HEK293 (cell line): Measurements from ENCODE around the gene PTPRJ.

Source experiments
- CTCF ChIA-PET: fragments of 350-600 bp; formaldehyde crosslinking; extraction: SDS; loops from one replicate; lab custom pipeline; 2021; ENCODE audit warnings: antibody characterized with exemption; lab: Yijun Ruan, JAX
- POLR2A ChIA-PET: fragments of 300-600 bp; formaldehyde crosslinking; extraction: SDS; loops from one replicate; lab custom pipeline; 2020; ENCODE audit warnings: antibody characterized with exemption, inconsistent platforms; lab: Yijun Ruan, JAX
- H3K27ac ChIP-seq: fragments of 200-500 bp; sonication (Bioruptor generic); 2 replicates; pipeline ENCODE4 v1.5.1; 2014; ENCODE audit warnings: low read depth, low read length, control low read depth, inconsistent platforms; ENCODE audit errors: extremely low read depth
- H3K36me3 ChIP-seq, 2 experiments: fragments of 200-500 bp in 1 of 2; sonication (Bioruptor generic) in 1 of 2; 1 replicate in 1 of 2; 2 replicates in 1 of 2; pipeline ENCODE4 v1.5.1; 2014 to 2017; ENCODE audit warnings: inconsistent platforms in 2 of 2, low read length in 2 of 2; ENCODE audit not compliant: control insufficient read depth in 2 of 2, insufficient read depth in 1 of 2
- H3K4me1 ChIP-seq: fragments of 200-500 bp; sonication (Bioruptor generic); 2 replicates; pipeline ENCODE4 v1.5.1; 2014; ENCODE audit warnings: mild to moderate bottlenecking, low read length, inconsistent platforms; ENCODE audit not compliant: control insufficient read depth, insufficient read depth
- H3K4me3 ChIP-seq: 2 replicates; pipeline ENCODE4 v1.5.1; 2011; ENCODE audit warnings: low read depth, mild to moderate bottlenecking, control low read depth, low read length, moderate library complexity
- H3K9me3 ChIP-seq: fragments of 200-500 bp; sonication (Bioruptor generic); 2 replicates; pipeline ENCODE4 v1.5.1; 2014; ENCODE audit warnings: low read depth, low read length, inconsistent platforms; ENCODE audit not compliant: control insufficient read depth, insufficient read depth
- GLI2 ChIP-seq: fragments of 450-650 bp; formaldehyde crosslinking; IDR thresholded peaks from 2 replicates; pipeline ENCODE4; 2017; ENCODE audit warnings: missing biosample characterization, missing genetic modification characterization, low read depth, borderline replicate concordance
- GLIS1 ChIP-seq: fragments of 450-650 bp; formaldehyde crosslinking; IDR thresholded peaks from 2 replicates; pipeline ENCODE4 v1.5.1; 2016; ENCODE audit warnings: missing biosample characterization, missing genetic modification characterization
- HOXD13 ChIP-seq: sonication (generic); formaldehyde crosslinking; IDR thresholded peaks from 2 replicates; pipeline ENCODE4 v1.8.0; 2022; ENCODE audit warnings: missing genetic modification reagents, borderline replicate concordance
- IKZF3 ChIP-seq: fragments of 450-650 bp; IDR thresholded peaks from 2 replicates; pipeline ENCODE4 v1.5.0; 2018; ENCODE audit warnings: missing biosample characterization, mild to moderate bottlenecking, missing genetic modification characterization, moderate library complexity
- PRDM1 ChIP-seq: fragments of 450-650 bp; formaldehyde crosslinking; IDR thresholded peaks from 2 replicates; pipeline ENCODE4; 2016; ENCODE audit warnings: missing biosample characterization, missing genetic modification characterization
- RBAK ChIP-seq: fragments of 450-650 bp; formaldehyde crosslinking; IDR thresholded peaks from 2 replicates; pipeline ENCODE4 v1.5.1; 2016; ENCODE audit warnings: missing biosample characterization, missing genetic modification characterization
- SETDB1 ChIP-seq: IDR thresholded peaks from one replicate; pipeline ENCODE4 v1.6.1; 2017; ENCODE audit warnings: mild to moderate bottlenecking, low read length, moderate library complexity, mixed read lengths; ENCODE audit not compliant: insufficient read length
- YY2 ChIP-seq: fragments of 450-650 bp; formaldehyde crosslinking; IDR thresholded peaks from 2 replicates; pipeline ENCODE4 v1.5.1; 2016; ENCODE audit warnings: missing biosample characterization, missing genetic modification characterization
- ZBTB8A ChIP-seq: fragments of 450-650 bp; formaldehyde crosslinking; IDR thresholded peaks from 2 replicates; pipeline ENCODE4 v1.5.1; 2016; ENCODE audit warnings: missing biosample characterization, missing genetic modification characterization
- ZNF157 ChIP-seq: fragments of 450-650 bp; formaldehyde crosslinking; IDR thresholded peaks from 2 replicates; pipeline ENCODE4 v1.5.1; 2016; ENCODE audit warnings: missing biosample characterization, missing genetic modification characterization
- ZNF174 ChIP-seq: fragments of 450-650 bp; formaldehyde crosslinking; IDR thresholded peaks from 2 replicates; pipeline ENCODE4 v1.5.0; 2017; ENCODE audit warnings: missing biosample characterization, mild to moderate bottlenecking, missing genetic modification characterization
- ZNF184 ChIP-seq: fragments of 450-650 bp; IDR thresholded peaks from 2 replicates; pipeline ENCODE4 v1.5.1; 2018; ENCODE audit warnings: missing biosample characterization, mild to moderate bottlenecking, missing genetic modification characterization
- ZNF521 ChIP-seq: fragments of 450-650 bp; formaldehyde crosslinking; IDR thresholded peaks from 2 replicates; pipeline ENCODE4 v1.5.1; 2017; ENCODE audit warnings: missing biosample characterization, mild to moderate bottlenecking, missing genetic modification characterization
- ZNF530 ChIP-seq: fragments of 450-650 bp; formaldehyde crosslinking; IDR thresholded peaks from 2 replicates; pipeline ENCODE4 v1.5.1; 2016; ENCODE audit warnings: low read depth, missing biosample characterization, missing genetic modification characterization
- ZNF621 ChIP-seq: fragments of 450-650 bp; formaldehyde crosslinking; IDR thresholded peaks from 2 replicates; pipeline ENCODE4 v1.5.1; 2017; ENCODE audit warnings: missing biosample characterization, missing genetic modification characterization
- ZNF76 ChIP-seq: fragments of 450-650 bp; formaldehyde crosslinking; IDR thresholded peaks from 2 replicates; pipeline ENCODE4; 2016; ENCODE audit warnings: low read depth, missing biosample characterization, missing genetic modification characterization, borderline replicate concordance
- ZNF843 ChIP-seq: fragments of 450-650 bp; formaldehyde crosslinking; IDR thresholded peaks from 2 replicates; pipeline ENCODE4 v1.5.1; 2016; ENCODE audit warnings: missing biosample characterization, missing genetic modification characterization
- ZSCAN16 ChIP-seq: fragments of 450-650 bp; formaldehyde crosslinking; IDR thresholded peaks from 2 replicates; pipeline ENCODE4 v1.5.1; 2016; ENCODE audit warnings: missing biosample characterization, missing genetic modification characterization
- TF ChIP-seq, protein P1 (sequence below): fragments of 450-650 bp; formaldehyde crosslinking; IDR thresholded peaks from 2 replicates; pipeline ENCODE4 v1.5.1; 2016; ENCODE audit warnings: missing biosample characterization, missing genetic modification characterization, low read depth
- TF ChIP-seq, protein P2 (sequence below): fragments of 450-650 bp; formaldehyde crosslinking; IDR thresholded peaks from 2 replicates; pipeline ENCODE4 v1.5.1; 2016; ENCODE audit warnings: missing biosample characterization, missing genetic modification characterization
- TF ChIP-seq, protein P3 (sequence below): fragments of 450-650 bp; formaldehyde crosslinking; IDR thresholded peaks from 2 replicates; pipeline ENCODE4 v1.5.1; 2016; ENCODE audit warnings: missing biosample characterization, missing genetic modification characterization
- TF ChIP-seq, protein P4 (sequence below): fragments of 450-650 bp; formaldehyde crosslinking; IDR thresholded peaks from 2 replicates; pipeline ENCODE4 v1.5.1; 2016; ENCODE audit warnings: missing biosample characterization, missing genetic modification characterization, borderline replicate concordance

Gene PTPRJ

DNA sequence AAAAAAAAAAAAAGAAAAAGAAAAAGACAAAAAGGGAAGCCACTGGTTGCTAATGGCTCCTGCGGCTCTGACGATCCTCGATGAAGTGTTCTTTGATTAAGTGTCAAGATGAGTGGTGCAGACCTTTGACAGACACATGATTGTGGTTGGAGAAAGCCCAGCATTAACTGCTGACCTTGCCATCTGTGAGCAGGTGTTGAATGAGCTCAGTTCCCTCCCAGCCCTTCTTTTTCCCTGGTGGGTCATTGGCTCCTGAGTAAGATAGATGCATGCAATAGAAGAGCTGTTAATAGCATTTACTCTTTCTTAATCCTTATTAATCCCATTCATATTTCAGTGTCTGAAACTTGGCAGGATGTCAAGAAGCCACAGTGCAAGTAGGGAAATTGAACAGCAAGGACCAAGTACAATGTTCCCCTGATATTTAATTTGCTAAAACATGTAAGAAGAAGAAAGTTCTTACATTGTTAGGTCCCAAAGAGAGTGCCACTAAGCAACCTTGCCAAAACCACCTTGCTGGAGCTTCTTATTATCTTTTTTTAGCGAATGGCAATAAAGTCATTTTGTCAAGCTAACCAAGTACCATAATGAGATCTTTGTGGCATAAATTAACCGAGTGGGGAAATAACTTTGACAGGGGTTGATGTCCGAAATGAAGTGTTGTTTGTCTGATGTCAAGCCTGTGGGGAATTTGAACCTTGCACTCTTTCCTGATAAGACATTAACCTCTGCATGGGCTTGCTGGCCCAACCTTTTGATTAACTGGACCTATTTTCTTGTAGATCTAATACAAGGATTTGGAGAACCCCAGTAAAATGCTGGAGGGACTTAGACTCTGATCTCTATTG, 113.7 kb downstream of the PTPRJ start:
- Histone ChIP-seq H3K27ac (no peak overlapping the region; the same call in 1 of the 2 replicates), H3K9me3 (no peaks in the 10 kb centered on the region), H3K36me3 (no peaks in the 10 kb centered on the region), H3K4me3 (no peak overlapping the region), H3K4me1 (peaks cover 12% of the 10 kb centered on the region)
- ChIA-PET POLR2A (no interaction called here), CTCF (interaction anchor here (0.5 to 1.3 kb wide), 2 partner anchors 17 to 30 kb away, joined by 3 to 5 read pairs; no protein-coding TSS in a partner anchor)
- TF ChIP-seq IKZF3 (tag by site-specific recombination): peak; percentile 69
- no peak; the same call in 1 of the 2 replicates for TF ChIP-seq GLI2
- TF ChIP-seq ZNF621 (tag by site-specific recombination): no peak
- TF ChIP-seq, protein P1, sequence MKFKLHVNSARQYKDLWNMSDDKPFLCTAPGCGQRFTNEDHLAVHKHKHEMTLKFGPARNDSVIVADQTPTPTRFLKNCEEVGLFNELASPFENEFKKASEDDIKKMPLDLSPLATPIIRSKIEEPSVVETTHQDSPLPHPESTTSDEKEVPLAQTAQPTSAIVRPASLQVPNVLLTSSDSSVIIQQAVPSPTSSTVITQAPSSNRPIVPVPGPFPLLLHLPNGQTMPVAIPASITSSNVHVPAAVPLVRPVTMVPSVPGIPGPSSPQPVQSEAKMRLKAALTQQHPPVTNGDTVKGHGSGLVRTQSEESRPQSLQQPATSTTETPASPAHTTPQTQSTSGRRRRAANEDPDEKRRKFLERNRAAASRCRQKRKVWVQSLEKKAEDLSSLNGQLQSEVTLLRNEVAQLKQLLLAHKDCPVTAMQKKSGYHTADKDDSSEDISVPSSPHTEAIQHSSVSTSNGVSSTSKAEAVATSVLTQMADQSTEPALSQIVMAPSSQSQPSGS (tag by site-specific recombination): no peak
- TF ChIP-seq ZNF174 (tag by site-specific recombination): no peak
- no peak for TF ChIP-seq ZNF521 (tag by site-specific recombination)
- no peak for TF ChIP-seq YY2 (tag by site-specific recombination)
- no peak for TF ChIP-seq GLIS1 (tag by site-specific recombination)
- TF ChIP-seq, protein P2, sequence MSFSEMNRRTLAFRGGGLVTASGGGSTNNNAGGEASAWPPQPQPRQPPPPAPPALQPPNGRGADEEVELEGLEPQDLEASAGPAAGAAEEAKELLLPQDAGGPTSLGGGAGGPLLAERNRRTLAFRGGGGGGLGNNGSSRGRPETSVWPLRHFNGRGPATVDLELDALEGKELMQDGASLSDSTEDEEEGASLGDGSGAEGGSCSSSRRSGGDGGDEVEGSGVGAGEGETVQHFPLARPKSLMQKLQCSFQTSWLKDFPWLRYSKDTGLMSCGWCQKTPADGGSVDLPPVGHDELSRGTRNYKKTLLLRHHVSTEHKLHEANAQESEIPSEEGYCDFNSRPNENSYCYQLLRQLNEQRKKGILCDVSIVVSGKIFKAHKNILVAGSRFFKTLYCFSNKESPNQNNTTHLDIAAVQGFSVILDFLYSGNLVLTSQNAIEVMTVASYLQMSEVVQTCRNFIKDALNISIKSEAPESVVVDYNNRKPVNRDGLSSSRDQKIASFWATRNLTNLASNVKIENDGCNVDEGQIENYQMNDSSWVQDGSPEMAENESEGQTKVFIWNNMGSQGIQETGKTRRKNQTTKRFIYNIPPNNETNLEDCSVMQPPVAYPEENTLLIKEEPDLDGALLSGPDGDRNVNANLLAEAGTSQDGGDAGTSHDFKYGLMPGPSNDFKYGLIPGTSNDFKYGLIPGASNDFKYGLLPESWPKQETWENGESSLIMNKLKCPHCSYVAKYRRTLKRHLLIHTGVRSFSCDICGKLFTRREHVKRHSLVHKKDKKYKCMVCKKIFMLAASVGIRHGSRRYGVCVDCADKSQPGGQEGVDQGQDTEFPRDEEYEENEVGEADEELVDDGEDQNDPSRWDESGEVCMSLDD: no peak
- no peak for TF ChIP-seq ZBTB8A (tag by site-specific recombination)
- no peak for TF ChIP-seq HOXD13 (CRISPR knock-in tag)
- TF ChIP-seq SETDB1: no peak
- TF ChIP-seq PRDM1 (tag by site-specific recombination): no peak
- peak; percentile 64 for TF ChIP-seq ZNF843 (tag by site-specific recombination)
- TF ChIP-seq ZNF76 (tag by site-specific recombination): no peak
- TF ChIP-seq ZSCAN16 (tag by site-specific recombination): no peak
- 0 out of 2 replicates have a peak, but pooled peaks have one; percentile 18 for TF ChIP-seq ZNF184 (tag by site-specific recombination)
- no peak for TF ChIP-seq RBAK
- TF ChIP-seq, protein P3, sequence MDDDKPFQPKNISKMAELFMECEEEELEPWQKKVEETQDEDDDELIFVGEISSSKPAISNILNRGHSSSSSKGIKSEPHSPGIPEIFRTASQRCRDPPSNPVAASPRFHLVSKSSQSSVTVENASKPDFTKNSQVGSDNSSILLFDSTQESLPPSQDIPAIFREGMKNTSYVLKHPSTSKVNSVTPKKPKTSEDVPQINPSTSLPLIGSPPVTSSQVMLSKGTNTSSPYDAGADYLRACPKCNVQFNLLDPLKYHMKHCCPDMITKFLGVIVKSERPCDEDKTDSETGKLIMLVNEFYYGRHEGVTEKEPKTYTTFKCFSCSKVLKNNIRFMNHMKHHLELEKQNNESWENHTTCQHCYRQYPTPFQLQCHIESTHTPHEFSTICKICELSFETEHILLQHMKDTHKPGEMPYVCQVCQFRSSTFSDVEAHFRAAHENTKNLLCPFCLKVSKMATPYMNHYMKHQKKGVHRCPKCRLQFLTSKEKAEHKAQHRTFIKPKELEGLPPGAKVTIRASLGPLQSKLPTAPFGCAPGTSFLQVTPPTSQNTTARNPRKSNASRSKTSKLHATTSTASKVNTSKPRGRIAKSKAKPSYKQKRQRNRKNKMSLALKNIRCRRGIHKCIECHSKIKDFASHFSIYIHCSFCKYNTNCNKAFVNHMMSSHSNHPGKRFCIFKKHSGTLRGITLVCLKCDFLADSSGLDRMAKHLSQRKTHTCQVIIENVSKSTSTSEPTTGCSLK (tag by site-specific recombination): no peak
- no peak for TF ChIP-seq ZNF157 (tag by site-specific recombination)
- TF ChIP-seq ZNF530 (tag by site-specific recombination): no peak
- TF ChIP-seq, protein P4, sequence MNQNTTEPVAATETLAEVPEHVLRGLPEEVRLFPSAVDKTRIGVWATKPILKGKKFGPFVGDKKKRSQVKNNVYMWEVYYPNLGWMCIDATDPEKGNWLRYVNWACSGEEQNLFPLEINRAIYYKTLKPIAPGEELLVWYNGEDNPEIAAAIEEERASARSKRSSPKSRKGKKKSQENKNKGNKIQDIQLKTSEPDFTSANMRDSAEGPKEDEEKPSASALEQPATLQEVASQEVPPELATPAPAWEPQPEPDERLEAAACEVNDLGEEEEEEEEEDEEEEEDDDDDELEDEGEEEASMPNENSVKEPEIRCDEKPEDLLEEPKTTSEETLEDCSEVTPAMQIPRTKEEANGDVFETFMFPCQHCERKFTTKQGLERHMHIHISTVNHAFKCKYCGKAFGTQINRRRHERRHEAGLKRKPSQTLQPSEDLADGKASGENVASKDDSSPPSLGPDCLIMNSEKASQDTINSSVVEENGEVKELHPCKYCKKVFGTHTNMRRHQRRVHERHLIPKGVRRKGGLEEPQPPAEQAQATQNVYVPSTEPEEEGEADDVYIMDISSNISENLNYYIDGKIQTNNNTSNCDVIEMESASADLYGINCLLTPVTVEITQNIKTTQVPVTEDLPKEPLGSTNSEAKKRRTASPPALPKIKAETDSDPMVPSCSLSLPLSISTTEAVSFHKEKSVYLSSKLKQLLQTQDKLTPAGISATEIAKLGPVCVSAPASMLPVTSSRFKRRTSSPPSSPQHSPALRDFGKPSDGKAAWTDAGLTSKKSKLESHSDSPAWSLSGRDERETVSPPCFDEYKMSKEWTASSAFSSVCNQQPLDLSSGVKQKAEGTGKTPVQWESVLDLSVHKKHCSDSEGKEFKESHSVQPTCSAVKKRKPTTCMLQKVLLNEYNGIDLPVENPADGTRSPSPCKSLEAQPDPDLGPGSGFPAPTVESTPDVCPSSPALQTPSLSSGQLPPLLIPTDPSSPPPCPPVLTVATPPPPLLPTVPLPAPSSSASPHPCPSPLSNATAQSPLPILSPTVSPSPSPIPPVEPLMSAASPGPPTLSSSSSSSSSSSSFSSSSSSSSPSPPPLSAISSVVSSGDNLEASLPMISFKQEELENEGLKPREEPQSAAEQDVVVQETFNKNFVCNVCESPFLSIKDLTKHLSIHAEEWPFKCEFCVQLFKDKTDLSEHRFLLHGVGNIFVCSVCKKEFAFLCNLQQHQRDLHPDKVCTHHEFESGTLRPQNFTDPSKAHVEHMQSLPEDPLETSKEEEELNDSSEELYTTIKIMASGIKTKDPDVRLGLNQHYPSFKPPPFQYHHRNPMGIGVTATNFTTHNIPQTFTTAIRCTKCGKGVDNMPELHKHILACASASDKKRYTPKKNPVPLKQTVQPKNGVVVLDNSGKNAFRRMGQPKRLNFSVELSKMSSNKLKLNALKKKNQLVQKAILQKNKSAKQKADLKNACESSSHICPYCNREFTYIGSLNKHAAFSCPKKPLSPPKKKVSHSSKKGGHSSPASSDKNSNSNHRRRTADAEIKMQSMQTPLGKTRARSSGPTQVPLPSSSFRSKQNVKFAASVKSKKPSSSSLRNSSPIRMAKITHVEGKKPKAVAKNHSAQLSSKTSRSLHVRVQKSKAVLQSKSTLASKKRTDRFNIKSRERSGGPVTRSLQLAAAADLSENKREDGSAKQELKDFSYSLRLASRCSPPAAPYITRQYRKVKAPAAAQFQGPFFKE (tag by site-specific recombination): no peak
